Dendritic cell treated with granulocyte-macrophage colony-stimulating factor and Interleukin-4, amounts not matched to agents 40 ng/mL and 50 ng/mL, for 4 days (primary cell): Measurements from ENCODE around the gene TXNRD1.
"Not testable (repeated sequence)": the region's sequence is repeated elsewhere in the genome, so short reads cannot be mapped to it uniquely, and the experiment has no call there.

ENCODE experiments used
- H3K27ac Mint-ChIP-seq: one replicate; pipeline ENCODE4 v1.8.0; 2022; ENCODE audit warnings: mild to moderate bottlenecking, mixed read lengths
- H3K27me3 Mint-ChIP-seq: one replicate; pipeline ENCODE4 v1.8.0; 2022; ENCODE audit warnings: mild to moderate bottlenecking, mixed read lengths
- H3K36me3 Mint-ChIP-seq: one replicate; pipeline ENCODE4 v1.8.0; 2022; ENCODE audit warnings: low read depth, mixed read lengths
- H3K4me1 Mint-ChIP-seq: one replicate; pipeline ENCODE4 v1.8.0; 2022; ENCODE audit warnings: low read depth, mixed read lengths
- H3K4me3 Mint-ChIP-seq: one replicate; pipeline ENCODE4 v1.8.0; 2022; ENCODE audit warnings: mild to moderate bottlenecking, moderate library complexity, mixed read lengths
- H3K9me3 Mint-ChIP-seq: one replicate; pipeline ENCODE4 v1.8.0; 2022; ENCODE audit warnings: mixed read lengths
- intact Hi-C: fragments of 100-400 bp; cut with micrococcal nuclease; formaldehyde crosslinking; loops from one replicate; pipeline ENCODE4 v1.15.0; 2022

The TXNRD1 gene

DNA sequence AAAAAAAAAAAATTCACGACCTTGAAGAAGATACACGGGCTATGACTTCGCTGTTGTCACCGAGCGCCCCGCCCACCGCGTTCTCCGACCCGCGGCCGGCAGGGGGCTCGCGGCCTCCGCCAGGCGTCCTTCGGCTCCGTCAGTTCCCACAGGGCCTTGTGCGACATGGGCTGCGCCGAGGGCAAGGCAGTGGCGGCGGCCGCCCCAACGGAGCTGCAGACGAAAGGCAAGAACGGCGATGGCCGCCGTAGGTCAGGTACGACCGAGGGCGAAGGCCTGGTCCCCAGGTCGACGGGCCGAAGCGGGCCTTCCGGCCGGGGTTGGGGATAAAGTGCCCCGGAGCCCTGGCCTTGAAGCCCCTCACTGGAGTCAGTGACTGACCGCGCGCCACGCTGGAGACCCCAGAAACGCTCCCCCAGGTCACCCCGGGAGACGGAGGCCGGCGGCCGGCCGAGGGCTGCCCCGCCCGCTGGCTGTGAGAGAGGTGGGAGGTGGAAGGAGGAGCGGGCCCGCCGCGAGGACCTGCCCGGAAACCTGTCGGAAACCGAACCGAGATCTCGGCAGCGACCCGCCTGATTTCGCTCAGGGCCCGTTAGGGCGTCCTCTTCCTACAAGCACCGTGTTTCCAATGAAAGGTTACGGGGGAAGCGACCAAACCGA, at the start of gene TXNRD1:
Gene TXNRD1, plus strand, starts transcription at position 142 of the 660 bp plus-strand sequence. Its CDS starts 24 bp downstream, at position 166.
- intact Hi-C loops = loop anchor here (5.0 kb wide), 3 partner anchors 42 to 142 kb away; partner anchors contain the start of gene EID3
- Mint-ChIP-seq H3K27ac (peak within 1 kb of the TSS; percentile 77), H3K4me3 (peak within 1 kb of the TSS; percentile 81), H3K27me3 (peaks cover 13% of the 10 kb centered on the region), H3K9me3 (no peaks in the 10 kb centered on the region), H3K4me1 (peaks cover 17% of the 10 kb centered on the region), H3K36me3 (no peaks in the 10 kb centered on the region)

DNA sequence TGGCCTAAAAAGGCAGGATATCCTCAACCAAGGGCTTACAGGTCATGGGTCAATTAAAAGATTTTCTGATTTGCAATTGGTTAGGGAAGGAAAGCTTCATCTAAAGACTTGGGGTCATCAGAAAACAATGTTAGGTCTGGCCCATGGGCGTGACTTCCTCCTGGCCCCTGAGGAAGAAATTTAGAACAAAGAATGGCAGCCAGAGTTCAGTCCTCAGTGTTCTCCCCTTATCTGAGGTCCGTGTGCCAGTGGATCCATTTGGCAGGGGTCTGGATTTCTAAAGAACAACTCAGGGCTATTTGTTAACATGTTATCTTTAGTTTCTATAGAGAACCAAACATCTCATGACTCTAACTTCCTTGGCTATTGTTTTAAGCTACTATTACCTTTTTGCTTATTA, 49.8 kb upstream of the TXNRD1 start:
- H3K4me3 Mint-ChIP-seq = no peak overlapping the region
- intact Hi-C loops = no loop called here
- H3K27me3 Mint-ChIP-seq = no peaks in the 10 kb centered on the region
- no peaks in the 10 kb centered on the region for H3K9me3 Mint-ChIP-seq
- peaks cover 6% of the 10 kb centered on the region for H3K4me1 Mint-ChIP-seq
- H3K27ac Mint-ChIP-seq = no peak overlapping the region
- no peaks in the 10 kb centered on the region for H3K36me3 Mint-ChIP-seq

DNA sequence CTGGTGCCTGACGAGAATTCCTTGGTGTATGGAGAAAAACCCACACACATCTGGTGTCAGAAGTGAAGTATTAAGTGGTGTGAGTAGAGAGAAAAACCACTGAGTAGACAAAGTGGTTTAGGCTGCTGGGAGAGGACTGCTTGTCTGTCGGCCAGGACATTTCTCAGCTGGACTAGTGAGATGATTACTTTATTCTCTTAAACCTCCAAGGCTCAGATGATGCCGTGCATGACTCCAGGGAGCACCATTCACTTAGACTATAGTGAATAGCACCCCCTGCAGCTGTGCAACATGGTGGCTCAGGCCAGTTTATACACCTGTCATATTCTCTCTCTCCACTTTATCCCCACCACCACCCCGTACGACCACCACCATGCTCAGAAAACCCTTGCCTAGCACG, 49.1 kb upstream of the TXNRD1 start:
- intact Hi-C loops = no loop called here
- Mint-ChIP-seq H3K27ac (no peak overlapping the region), H3K9me3 (no peaks in the 10 kb centered on the region), H3K36me3 (no peaks in the 10 kb centered on the region), H3K27me3 (no peaks in the 10 kb centered on the region), H3K4me3 (no peak overlapping the region), H3K4me1 (peaks cover 6% of the 10 kb centered on the region)

DNA sequence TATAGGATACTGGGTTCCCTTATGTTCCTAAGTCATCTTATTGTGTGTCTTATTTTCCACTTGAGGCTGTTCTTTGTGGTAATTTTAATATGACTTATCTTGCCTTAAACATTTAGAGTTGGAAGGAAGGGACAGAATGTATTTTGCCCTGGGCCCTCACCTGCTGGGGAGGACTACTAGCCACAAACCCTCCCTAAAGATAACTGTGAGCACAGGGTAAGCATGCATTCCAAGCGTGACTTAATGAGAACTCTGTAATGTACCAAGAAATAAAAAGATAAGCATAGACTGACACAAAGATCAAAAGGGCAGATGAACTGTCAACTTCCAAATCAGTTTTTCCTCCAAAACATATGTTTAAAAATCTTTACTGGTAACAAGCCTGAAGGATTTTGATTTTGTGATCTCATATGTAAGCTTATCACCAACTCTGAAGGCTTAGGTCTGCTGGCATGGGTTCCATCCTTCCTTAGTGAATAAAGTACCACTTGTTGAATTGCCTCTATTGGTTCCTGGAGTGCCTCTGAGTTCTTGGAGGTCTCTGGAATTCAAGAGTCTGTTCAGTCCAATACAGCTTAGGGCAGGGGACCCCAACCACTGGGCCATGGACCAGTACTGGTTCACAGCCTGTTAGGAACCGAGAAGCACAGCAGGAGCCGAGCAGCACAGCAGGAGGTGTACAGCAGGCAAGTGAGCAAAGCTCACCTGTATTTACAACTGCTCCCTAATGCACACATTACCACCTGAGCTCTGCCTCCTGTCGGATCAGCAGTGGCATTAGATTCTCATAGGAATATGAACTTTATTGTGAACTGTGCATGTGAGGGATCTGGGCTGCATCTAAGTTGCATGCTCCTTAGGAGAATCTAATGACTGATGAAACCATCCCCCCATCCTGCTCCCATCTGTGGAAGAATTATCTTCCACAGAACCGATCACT, 47.8 kb upstream of the TXNRD1 start:
- H3K4me3 Mint-ChIP-seq = no peak overlapping the region
- no peaks in the 10 kb centered on the region for H3K9me3 Mint-ChIP-seq
- intact Hi-C loops = no loop called here
- no peak overlapping the region for H3K27ac Mint-ChIP-seq
- H3K27me3 Mint-ChIP-seq = no peaks in the 10 kb centered on the region
- H3K4me1 Mint-ChIP-seq = peaks cover 6% of the 10 kb centered on the region
- no peaks in the 10 kb centered on the region for H3K36me3 Mint-ChIP-seq

DNA sequence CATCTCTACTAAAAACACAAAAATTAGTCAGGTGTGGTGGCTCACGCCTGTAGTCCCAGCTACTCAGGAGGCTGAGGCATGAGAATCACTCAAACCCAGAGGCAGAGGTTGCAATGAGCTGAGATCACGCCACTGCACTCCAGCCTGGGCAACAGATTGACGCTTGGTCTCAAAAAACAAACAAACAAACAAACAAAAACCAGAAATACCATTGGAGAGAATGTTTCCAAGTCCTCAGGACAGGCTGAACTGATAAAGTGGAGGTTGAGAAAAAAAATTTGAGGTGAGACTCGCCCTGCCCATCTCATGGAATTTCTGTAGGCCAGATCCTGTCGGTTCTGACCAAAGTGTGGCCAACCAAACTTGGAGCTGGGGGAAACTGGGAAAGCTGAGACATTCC, 47.0 kb upstream of the TXNRD1 start:
- no peaks in the 10 kb centered on the region for H3K27me3 Mint-ChIP-seq
- H3K9me3 Mint-ChIP-seq = no peaks in the 10 kb centered on the region
- intact Hi-C loops = no loop called here
- no peak overlapping the region for H3K4me3 Mint-ChIP-seq
- peaks cover 6% of the 10 kb centered on the region for H3K4me1 Mint-ChIP-seq
- no peak overlapping the region for H3K27ac Mint-ChIP-seq
- H3K36me3 Mint-ChIP-seq = no peaks in the 10 kb centered on the region

DNA sequence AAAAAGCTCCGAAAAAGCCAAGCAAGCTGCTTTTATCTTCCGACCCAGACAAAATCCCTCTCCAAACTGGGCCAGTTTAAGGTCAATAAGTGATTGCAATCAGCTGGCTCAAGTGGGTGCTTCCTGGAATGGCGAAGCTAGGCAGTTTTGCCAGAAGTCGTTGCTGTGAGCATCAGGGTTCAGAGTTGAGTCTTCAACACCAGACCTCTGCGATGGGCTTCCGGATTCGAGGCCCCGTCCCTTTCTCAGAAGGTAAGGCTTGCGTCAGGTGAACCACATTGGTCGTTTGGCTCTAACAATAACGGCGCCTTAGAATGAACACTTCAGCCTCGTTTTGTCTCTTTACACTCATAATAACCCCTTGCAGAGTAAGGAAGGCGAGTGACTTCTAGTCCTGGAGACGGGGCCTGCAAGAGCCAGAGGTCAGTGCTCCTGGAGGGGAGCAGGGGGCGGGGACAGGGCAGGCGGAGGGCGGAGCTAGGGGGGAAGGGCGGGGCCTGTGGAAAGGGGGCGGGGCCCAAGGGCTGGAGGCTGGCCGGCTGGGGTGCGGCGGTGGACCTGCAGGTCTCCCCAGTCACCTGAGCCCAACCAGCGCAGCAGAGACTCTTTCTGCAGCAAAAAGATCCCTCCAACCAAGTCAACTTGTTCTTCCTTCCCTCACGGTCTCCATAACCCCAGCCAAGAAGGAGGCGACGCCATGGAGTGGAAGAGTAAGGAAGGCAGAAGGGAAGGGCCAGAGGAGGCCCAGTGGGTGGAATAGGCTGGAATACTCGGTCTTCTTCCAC, 43.6 kb upstream of the TXNRD1 start:
- H3K27ac Mint-ChIP-seq = no peak overlapping the region
- peaks cover 12% of the 10 kb centered on the region for H3K4me1 Mint-ChIP-seq
- H3K36me3 Mint-ChIP-seq = no peaks in the 10 kb centered on the region
- no peaks in the 10 kb centered on the region for H3K27me3 Mint-ChIP-seq
- intact Hi-C loops = no loop called here
- no peaks in the 10 kb centered on the region for H3K9me3 Mint-ChIP-seq
- no peak overlapping the region for H3K4me3 Mint-ChIP-seq

DNA sequence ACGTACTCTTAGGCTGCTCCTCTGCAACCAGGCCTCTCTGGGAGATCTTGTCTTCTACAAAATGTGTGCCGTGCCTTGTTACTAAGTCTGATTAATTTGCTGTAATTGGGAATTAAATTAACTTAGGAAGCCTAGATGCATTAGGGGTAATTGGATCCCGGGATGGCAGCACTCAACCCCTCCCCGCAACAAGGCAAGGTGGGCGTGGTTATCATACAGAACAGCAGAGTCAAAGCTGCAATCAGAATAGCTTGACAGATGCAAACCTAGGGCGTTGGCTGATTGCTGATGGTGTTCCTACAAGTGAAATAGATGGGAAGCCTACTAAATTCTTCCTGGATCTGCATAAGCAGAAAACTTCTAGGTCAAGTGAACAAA, 43.0 kb upstream of the TXNRD1 start:
- Mint-ChIP-seq H3K4me3 (no peak overlapping the region), H3K4me1 (peaks cover 18% of the 10 kb centered on the region), H3K9me3 (no peaks in the 10 kb centered on the region), H3K27me3 (no peaks in the 10 kb centered on the region), H3K36me3 (no peaks in the 10 kb centered on the region), H3K27ac (no peak overlapping the region)
- intact Hi-C loops = no loop called here

DNA sequence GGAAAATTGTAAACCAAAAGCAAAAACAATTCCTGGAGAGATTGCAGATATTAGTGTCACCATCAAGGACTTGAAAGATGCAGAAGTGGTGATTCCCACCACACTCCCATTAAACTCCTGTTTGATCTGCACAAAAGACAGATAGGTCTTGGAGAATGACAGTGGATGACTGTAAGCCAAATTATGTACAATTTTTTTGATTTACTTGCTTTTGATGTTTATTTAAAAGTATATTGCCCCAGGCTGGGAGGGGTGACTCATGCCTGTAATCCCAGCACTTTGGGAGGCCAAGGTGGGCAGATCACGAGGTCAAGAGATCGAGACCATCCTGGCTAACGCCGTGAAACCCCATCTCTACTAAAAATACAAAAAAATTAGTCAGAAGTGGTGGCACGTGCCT, 41.8 kb upstream of the TXNRD1 start:
- H3K27ac Mint-ChIP-seq, H3K36me3 Mint-ChIP-seq, H3K27me3 Mint-ChIP-seq, H3K4me3 Mint-ChIP-seq, intact Hi-C loops, H3K9me3 Mint-ChIP-seq: not testable (repeated sequence)
- peaks cover 30% of the 10 kb centered on the region for H3K4me1 Mint-ChIP-seq

DNA sequence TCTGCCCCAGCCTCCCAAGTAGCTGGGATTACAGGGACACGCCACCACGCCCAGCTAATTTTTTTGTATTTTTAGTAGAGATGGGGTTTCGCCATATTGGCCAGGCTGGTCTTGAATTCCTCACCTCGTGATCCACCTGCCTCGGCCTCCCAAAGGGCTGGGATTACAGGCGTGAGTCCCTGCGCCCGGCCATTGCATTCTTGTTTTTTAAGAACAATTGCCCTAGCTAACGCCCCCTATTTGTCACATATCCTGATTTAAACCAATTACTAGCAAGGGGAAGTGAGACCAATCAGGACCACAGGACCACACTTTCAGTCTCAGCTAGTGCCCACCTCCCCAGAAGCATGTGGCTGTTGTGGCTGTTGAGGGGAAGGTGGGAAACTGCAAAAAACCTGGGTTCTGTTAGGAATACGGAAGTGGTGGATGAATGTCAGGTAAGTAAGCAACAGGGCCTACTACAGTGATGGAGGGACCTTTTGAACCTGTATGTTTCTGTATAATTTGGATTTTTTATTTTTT, 39.8 kb upstream of the TXNRD1 start:
- H3K9me3 Mint-ChIP-seq = no peaks in the 10 kb centered on the region
- H3K36me3 Mint-ChIP-seq = no peaks in the 10 kb centered on the region
- no peaks in the 10 kb centered on the region for H3K27me3 Mint-ChIP-seq
- peaks cover 24% of the 10 kb centered on the region for H3K4me1 Mint-ChIP-seq
- H3K4me3 Mint-ChIP-seq = no peak overlapping the region
- intact Hi-C loops = no loop called here
- no peak overlapping the region for H3K27ac Mint-ChIP-seq

DNA sequence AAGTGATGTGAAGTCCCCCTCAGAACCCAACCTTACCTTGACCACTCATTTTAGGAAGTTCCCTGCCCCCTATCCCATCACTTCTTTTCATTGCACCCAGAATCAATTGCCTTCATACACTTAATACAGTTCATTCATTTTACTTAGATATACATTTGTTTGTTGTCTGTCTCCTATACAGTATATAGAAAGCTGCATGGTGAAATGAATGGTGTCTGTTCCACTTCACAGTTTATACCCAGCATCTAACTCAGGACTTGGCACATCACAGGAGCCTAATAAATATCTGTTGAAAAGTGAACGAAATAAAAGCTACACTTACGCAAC, 38.3 kb upstream of the TXNRD1 start:
- Mint-ChIP-seq H3K4me3 (no peak overlapping the region), H3K4me1 (peaks cover 24% of the 10 kb centered on the region), H3K9me3 (no peaks in the 10 kb centered on the region), H3K27ac (peak overlapping the region; percentile 20), H3K27me3 (no peaks in the 10 kb centered on the region), H3K36me3 (no peaks in the 10 kb centered on the region)
- intact Hi-C loops = no loop called here

DNA sequence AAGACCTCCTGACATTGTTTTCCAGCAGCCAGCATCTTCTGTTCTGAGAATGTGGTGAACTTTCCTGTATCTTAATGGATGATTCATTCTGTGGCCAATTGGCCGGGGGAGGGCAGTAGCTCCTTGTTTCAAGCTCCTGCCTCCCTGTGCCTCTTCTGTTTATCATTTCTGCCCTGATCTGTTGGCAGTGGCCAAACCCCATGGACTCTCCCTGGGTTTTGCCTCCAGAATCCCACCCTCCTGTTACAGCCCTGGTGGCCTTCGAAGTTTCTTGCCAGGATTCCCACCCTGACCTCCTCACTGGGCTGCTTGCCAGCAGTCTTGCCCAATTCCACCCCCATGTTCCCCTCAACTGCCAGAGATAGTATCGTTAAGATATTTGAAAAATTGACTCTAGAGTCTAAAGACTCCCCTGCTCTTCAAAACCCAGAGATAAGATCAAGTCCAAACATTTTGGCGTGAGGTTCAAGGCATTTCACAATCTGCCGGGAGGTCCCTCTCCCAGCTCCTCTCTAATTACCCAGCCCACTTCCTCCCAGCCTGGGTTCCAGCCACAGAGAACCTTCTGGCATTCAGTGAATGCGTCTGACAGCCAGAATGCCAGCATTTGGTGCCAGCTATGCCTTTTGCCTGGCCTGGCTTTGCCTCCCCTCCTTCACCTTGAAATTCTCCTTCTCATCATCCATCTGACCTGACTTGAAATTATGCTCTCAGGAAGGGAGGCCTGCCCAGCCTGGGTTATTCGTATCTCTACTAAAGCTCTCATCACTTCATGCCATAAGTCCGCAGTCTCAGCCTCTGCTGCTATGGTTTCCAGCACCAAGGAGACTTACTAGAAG, 37.7 kb upstream of the TXNRD1 start:
- Mint-ChIP-seq H3K9me3 (no peaks in the 10 kb centered on the region), H3K27ac (peak overlapping the region; percentile 20), H3K4me3 (no peak overlapping the region), H3K36me3 (no peaks in the 10 kb centered on the region), H3K4me1 (peaks cover 24% of the 10 kb centered on the region), H3K27me3 (no peaks in the 10 kb centered on the region)
- intact Hi-C loops = no loop called here

DNA sequence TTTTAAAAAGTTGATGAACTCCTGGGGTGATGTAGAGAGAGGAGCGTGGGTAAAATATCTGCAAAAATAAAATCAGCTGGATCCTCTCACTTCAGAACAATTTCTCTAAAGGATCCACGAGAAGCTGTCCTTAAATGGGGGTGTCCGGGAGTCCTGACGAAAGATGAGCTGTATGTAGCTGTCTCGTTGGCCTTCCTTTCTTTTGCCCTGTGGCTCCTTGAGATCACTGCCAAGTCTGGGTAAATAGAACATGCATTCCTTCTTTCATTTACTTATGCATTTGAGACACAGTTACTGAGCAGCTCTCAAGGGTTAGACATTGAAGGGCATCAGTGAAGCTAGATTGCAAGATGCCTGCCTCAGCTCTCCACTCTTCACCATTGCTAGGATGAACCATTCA, 35.2 kb upstream of the TXNRD1 start:
- Mint-ChIP-seq H3K4me1 (peaks cover 31% of the 10 kb centered on the region), H3K36me3 (no peaks in the 10 kb centered on the region), H3K9me3 (peaks cover 13% of the 10 kb centered on the region), H3K27me3 (no peaks in the 10 kb centered on the region), H3K4me3 (no peak overlapping the region), H3K27ac (no peak overlapping the region)
- intact Hi-C loops = no loop called here

DNA sequence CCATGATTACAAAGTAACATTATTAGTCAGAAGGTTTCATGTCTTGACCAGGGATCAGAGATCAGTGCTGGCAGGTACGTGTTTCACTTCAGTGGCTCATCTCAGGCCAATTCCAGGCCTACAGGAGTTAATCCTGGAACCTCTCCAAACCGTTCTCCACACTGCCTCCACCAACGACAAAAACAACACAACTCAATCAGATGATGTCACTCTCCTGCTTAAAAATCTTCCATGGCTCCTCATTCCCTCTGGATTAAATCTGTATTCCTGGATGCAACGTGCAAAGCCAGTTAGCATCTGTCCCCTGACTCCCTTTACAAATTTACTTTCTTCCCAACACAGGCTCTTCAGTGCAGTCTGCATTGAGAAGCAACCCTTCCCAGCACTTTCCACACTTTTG, 34.3 kb upstream of the TXNRD1 start:
- Mint-ChIP-seq H3K36me3 (no peaks in the 10 kb centered on the region), H3K4me3 (no peak overlapping the region), H3K9me3 (peaks cover 13% of the 10 kb centered on the region), H3K27me3 (no peaks in the 10 kb centered on the region), H3K4me1 (peaks cover 26% of the 10 kb centered on the region), H3K27ac (no peak overlapping the region)
- intact Hi-C loops = no loop called here
